Stimulated activated CD8-positive, alpha-beta memory T cell treated with anti-CD3 and anti-CD28 coated beads, Interleukin-7, amount 100 ng/mL, for 24 hours (primary cell): Measurements from ENCODE around the gene VIPR2.
"Not testable (repeated sequence)": the region's sequence is repeated elsewhere in the genome, so short reads cannot be mapped to it uniquely, and the experiment has no call there.

Source experiments
- DNase-seq: peaks from one replicate; pipeline ENCODE4 v3.0.0-alpha.2; 2020; ENCODE audit warnings: low read depth

VIPR2 gene

DNA sequence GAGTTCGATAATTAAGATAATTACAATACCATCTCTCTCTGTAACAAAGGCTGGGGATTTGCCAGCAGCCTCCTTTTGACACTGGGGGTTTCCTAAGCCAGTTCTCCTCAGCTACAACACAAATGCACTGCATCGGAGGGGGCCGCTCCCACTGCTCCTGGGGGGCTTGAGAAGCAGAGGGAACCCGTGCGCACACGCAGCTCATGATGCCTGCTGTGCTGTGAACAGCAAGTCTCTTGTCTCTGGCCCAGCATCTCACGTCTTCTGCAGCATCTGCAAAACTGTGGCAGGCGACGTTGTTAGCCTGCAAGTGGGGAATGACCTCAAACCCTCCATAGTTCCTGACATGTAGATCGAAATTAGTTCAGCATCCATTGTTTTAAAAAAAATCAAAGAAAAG, 5.5 kb downstream of the VIPR2 start:
- no peak for DNase-seq

- DNase-seq = no peak
These were observed 6.2 kb downstream of the VIPR2 start for GRCh38 chr7:159138508-159138907.

- DNase-seq = no peak
These were observed 6.8 kb downstream of the VIPR2 start for GRCh38 chr7:159137906-159138305.

DNA sequence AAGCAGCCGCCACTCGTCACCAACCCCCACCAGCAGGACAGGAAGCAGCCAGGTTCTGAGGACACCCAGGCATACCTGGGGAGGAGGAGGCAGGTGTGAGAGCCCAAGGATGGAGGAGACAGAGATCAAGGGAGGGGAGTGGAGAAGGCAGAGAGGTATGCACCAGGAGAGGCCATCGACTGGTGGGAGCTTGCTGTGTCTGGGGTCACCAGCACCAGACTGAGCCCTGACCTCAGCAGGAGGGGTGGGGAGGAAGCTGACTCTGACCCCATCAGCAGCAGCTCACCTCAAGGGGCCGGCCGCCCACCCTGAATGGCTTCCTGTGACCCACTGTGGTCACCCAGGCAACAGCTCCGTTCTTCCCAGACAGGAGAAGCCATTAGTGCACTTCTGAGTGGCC, 7.8 kb downstream of the VIPR2 start:
- no peak for DNase-seq

- no peak for DNase-seq
These were observed 8.2 kb downstream of the VIPR2 start for GRCh38 chr7:159136442-159136841.

- no peak for DNase-seq
These were observed 8.7 kb downstream of the VIPR2 start for GRCh38 chr7:159136013-159136412.

GRCh38 chr7:159132670-159133443, 11.8 kb downstream of the VIPR2 start:
- not testable (repeated sequence) for DNase-seq

- DNase-seq = no peak
These were observed 13.8 kb downstream of the VIPR2 start for GRCh38 chr7:159130820-159131219.

GRCh38 chr7:159130199-159130775, 14.4 kb downstream of the VIPR2 start:
- no peak for DNase-seq

DNA sequence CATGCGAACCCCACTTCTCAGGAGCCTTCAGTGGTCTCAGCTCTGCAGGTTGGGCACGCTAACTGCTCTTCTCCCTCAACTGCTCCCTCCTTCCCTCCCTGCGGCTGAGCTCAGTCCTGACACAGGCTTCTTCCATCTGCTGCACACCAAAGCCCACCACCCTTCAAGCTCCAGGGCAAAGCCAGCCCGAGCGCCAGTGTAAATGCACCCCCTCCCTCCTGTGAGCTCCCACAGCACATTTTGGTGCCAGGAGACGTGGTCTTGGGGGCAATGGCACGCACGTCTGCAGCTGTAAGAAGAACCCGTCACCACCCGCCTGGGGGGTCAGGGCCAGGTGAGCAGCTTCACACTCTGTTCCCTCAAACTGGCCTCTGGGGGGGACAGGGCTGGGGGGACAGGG, 15.9 kb downstream of the VIPR2 start:
- no peak for DNase-seq

GRCh38 chr7:159127691-159128642, 16.7 kb downstream of the VIPR2 start:
- no peak for DNase-seq

DNA sequence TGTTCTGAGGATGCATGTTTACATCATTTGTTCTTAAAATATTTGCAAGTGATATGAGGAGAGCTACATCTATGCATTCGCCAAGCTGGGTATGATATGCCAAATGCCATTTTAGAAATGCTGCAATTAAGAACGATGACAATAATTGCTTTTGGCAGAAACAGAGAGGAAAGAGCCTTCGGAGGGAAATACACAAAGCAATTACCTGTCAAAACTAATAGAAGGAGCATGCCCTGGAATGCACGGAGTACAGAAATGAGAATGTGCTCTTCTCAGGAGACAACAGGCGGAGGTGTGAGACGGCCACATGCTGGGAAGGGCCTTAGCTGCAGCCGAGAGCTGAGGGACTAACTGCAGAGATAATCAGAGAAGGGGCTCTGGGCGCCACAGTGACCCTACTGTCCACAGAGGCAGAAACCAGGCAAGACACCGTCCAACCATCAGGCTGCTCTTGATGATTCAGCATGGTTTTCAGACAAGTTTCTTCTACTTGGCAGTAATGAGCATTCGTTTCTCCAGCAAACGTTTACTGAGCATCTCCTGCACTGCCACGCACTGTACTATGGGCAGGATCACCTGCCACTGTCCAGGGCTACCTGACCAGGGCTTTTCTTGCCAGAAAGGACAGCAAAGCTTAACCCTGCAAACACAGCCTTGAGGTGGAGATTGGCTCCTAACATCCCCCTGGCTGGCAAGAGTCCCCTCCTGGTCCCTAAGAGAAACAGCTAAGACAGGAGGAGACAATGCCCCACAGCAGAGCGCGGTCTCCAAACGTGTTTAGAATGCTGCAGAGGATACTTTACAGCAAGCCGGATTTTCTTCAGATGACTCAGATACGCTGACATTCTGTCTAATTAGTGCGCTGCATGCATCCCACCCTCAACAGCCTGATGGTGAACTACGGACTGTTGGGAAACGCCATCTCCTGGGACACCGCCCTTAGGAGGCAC, 18.1 kb downstream of the VIPR2 start:
- DNase-seq = no peak

DNA sequence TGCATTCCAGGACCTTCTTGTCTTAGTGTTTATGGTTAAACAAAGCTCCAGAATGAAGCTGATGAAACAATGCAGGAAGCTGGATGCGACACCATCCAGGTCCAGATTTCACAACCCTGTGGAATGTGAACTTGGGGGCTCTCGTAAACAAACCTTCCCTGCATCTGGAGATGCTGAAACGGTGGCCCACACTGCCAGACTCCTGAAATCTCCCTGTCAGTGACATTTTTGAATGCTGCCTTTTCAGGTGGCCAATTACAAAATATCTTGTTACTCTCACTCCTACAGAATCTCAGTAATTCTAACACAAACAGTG, 18.8 kb downstream of the VIPR2 start:
- no peak for DNase-seq

GRCh38 chr7:159125104-159125954, 19.3 kb downstream of the VIPR2 start:
- no peak for DNase-seq

DNA sequence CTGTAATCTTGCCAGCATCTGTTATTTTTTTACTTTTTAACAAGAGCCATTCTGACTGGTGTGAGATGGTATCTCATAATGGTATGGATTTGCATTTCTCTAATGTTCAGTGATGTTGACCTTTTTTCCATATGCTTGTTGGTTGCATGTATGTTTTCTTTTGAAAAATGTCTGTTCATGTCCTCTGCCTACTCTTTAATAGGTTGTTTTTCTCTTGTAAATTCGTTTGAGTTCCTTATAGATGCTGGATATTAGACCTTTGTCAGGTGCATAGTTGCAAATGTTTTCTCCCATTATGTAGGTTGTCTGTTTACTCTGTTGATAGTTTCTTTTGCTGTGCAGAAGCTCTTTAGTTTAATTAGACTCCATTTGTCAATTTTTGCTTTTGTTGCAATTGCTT, 20.9 kb downstream of the VIPR2 start:
- DNase-seq = not testable (repeated sequence)

DNA sequence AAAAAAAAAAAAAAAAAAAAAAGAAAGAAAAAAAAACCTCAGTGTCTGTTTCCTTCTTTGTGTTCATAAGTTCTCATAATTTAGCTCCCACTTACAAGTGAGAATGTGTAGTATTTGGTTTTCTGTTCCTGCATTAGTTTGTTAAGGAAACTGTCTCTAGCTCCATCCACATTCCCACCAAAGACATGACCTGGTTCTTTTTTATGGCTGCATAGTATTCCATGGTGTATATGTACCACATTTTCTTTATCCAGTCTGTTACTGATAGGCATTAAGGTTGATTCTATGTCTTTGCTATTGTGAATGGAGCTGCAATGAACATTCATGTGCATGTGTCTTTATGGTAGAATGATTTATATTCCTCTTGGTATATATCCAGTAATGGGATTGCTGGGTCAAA, 21.4 kb downstream of the VIPR2 start:
- not testable (repeated sequence) for DNase-seq

DNA sequence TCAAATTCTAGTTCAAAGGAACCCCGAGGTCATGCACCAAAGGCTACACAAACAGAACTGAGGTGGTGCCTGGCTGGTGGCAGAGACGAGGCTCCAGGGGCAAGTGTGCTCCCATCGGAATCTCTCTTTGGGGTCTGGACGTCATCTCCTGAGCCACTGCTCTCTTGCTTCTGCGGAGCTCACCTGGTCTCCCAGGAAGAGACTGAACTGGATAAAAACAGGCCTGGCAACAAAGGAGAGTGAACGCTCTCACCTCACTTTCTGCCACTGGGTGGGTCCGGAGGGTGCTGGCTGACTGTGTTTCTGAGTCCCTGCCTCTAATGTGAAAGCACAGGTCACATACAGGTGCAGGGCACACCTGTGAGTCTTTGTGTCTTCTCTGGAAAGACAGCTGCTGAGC, 22.4 kb downstream of the VIPR2 start:
- DNase-seq = no peak

DNA sequence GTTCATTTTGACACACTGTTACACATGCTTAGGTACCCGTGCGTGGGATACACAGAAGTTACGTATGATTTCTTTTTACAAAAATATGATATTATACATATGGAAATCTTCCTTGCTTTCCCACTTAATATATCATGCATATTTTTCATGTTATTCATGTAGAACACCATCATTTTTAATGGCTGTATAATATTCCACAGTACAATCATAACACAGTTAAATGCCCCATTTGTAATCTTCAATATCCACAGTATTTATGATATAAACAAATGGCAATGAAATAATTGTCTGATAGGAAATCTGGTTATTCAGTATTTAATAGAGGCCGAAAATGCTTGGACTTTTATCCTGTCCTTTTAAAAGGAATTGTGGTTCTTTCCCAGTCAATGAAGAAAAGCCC, 23.2 kb downstream of the VIPR2 start:
- DNase-seq = no peak

DNA sequence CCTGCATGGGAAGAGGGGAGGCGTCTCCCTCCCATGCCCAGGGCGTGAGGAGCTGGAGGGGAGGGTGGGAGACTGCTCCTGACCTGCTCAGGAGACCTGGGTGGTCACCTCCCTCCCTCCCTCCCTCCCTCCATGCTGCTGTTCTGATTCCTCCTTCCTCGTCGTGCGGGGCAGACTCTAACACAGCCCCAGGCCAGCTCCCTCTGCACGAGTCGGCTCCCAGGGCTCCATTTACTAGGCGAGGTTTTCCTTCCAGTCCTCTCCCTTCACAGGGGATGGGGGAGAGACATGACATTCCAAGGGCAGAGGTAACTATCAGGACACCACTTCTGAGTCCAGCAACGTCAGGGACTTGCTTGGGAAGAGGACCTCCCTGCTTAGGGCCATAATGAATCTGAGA, 23.6 kb downstream of the VIPR2 start:
- DNase-seq = no peak

DNA sequence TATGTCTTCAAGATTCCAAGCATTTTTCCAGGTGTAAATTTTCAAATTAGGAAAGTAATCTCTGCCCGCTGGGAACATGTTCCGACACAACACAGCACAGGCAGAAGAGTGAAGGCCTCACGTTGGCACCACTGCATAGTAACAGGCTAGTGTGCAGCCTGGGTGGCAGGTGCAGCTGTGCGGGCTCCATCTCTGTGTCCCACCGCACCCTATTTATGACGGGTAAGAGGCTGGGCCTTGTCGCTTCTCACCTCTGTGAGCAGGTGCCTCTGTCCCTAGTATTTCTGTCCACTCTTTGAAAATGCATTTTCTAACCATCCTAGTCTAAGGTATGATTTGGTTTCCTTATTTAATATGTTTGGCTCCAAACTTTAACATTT, 24.1 kb downstream of the VIPR2 start:
- DNase-seq = no peak
